Stimulated activated naive B cell treated with anti-CD40 and anti-IgM and Interleukin-4, amounts not matched to agents 10 μg/mL and 1 μg/mL and 100 μg/mL, for 72 hours (primary cell): ENCODE measurements around the gene PSME2.
A peak's percentile ranks its signal among the peaks of the same experiment; 100 is the strongest.
"Not testable (repeated sequence)": the region's sequence is repeated elsewhere in the genome, so short reads cannot be mapped to it uniquely, and the experiment has no call there.

ENCODE experiments used
- ATAC-seq, 2 donors: fragments of 150-1000 bp; cut with Tn5 transposase; replicated peaks; 2 replicates each; pipeline ENCODE4 v1.10.0; 2021; ENCODE audit warnings: moderate library complexity in 1 of 2
- DNase-seq: peaks from one replicate; pipeline ENCODE4 v3.0.0; 2021
- H3K27ac Mint-ChIP-seq: one replicate; pipeline ENCODE4 v1.8.0; 2022; ENCODE audit warnings: mild to moderate bottlenecking, mixed read lengths
- H3K27me3 Mint-ChIP-seq, 2 donors: one replicate each; pipeline ENCODE4 v1.8.0; 2022; ENCODE audit warnings: mixed read lengths in 2 of 2
- H3K36me3 Mint-ChIP-seq, 2 donors: one replicate each; pipeline ENCODE4 v1.8.0; 2022; ENCODE audit warnings: mixed read lengths in 2 of 2, mild to moderate bottlenecking in 1 of 2
- H3K4me1 Mint-ChIP-seq, 2 donors: one replicate each; pipeline ENCODE4 v1.8.0; 2022; ENCODE audit warnings: mixed read lengths in 2 of 2, mild to moderate bottlenecking in 1 of 2
- H3K4me3 Mint-ChIP-seq, 2 donors: one replicate each; pipeline ENCODE4 v1.8.0; 2022; ENCODE audit warnings: mild to moderate bottlenecking in 2 of 2, mixed read lengths in 2 of 2, moderate library complexity in 1 of 2
- H3K9me3 Mint-ChIP-seq, 2 donors: one replicate each; pipeline ENCODE4 v1.8.0; 2022; ENCODE audit warnings: mixed read lengths in 2 of 2, mild to moderate bottlenecking in 1 of 2

PSME2 gene

GRCh38 chr14:24113801-24114531 is 32.4 kb downstream of the PSME2 start:
- no peaks in the 10 kb centered on the region for H3K27me3 Mint-ChIP-seq
- H3K27ac Mint-ChIP-seq: peak overlapping the region; percentile 100
- H3K9me3 Mint-ChIP-seq: no peaks in the 10 kb centered on the region
- DNase-seq: peak; percentile 89
- peak; percentile 56 to 59 for ATAC-seq
- H3K4me3 Mint-ChIP-seq: peak overlapping the region; percentile 97 to 99
- peaks cover 20 to 38% of the 10 kb centered on the region in 2 donors for H3K36me3 Mint-ChIP-seq
- H3K4me1 Mint-ChIP-seq: peaks cover 23 to 25% of the 10 kb centered on the region in 2 donors

- peak overlapping the region; percentile 97 to 99 for H3K4me3 Mint-ChIP-seq
- peak overlapping the region; percentile 100 for H3K27ac Mint-ChIP-seq
- H3K4me1 Mint-ChIP-seq: peaks cover 25 to 29% of the 10 kb centered on the region in 2 donors
- ATAC-seq: no peak
- H3K9me3 Mint-ChIP-seq: no peaks in the 10 kb centered on the region
- no peak for DNase-seq
- H3K27me3 Mint-ChIP-seq: no peaks in the 10 kb centered on the region
- peaks cover 15 to 32% of the 10 kb centered on the region in 2 donors for H3K36me3 Mint-ChIP-seq
Measured at GRCh38 chr14:24113379-24113800, 33.0 kb downstream of the PSME2 start.

DNA sequence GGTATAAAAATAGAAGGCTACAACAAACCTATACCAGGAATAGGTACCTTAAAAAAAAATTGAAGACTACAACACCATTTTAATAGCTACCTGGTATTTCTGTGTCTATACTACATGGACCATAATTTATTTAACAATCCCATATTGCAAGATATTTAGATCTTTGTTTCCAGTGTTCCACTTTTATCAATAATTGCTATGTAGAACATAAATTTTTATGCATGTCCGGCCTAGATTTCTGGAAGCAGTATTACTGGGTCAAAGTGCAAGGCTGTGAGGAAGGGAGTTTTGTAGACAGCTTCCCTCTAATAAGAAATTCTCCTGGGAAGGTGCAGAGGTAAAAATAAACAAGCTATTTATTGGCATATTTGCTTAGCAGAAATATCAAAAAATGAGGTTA is 35.9 kb downstream of the PSME2 start:
- Mint-ChIP-seq H3K4me3 (no peak overlapping the region), H3K27me3 (no peaks in the 10 kb centered on the region), H3K27ac (no peak overlapping the region), H3K4me1 (peaks cover 15 to 20% of the 10 kb centered on the region in 2 donors), H3K9me3 (no peaks in the 10 kb centered on the region), H3K36me3 (peaks cover 5 to 7% of the 10 kb centered on the region in 2 donors)
- ATAC-seq (no peak), DNase-seq (no peak)

GRCh38 chr14:24110060-24110459 is 36.4 kb downstream of the PSME2 start:
- Mint-ChIP-seq H3K36me3 (peaks cover under 1 to 4% of the 10 kb centered on the region in 2 donors), H3K4me3 (no peak overlapping the region), H3K9me3 (no peaks in the 10 kb centered on the region), H3K4me1 (peaks cover 11 to 15% of the 10 kb centered on the region in 2 donors), H3K27me3 (no peaks in the 10 kb centered on the region), H3K27ac (no peak overlapping the region)
- DNase-seq (no peak), ATAC-seq (no peak)

GRCh38 chr14:24108336-24108874 is 38.0 kb downstream of the PSME2 start:
- ATAC-seq (no peak), DNase-seq (no peak)
- H3K27ac Mint-ChIP-seq: peak overlapping the region; percentile 90
- H3K4me3 Mint-ChIP-seq: peak overlapping the region; percentile 8 to 55
- no peaks in the 10 kb centered on the region for H3K27me3 Mint-ChIP-seq
- peaks cover 0 to 4% of the 10 kb centered on the region in 2 donors for H3K9me3 Mint-ChIP-seq
- H3K36me3 Mint-ChIP-seq: peaks cover 1 to 17% of the 10 kb centered on the region in 2 donors
- peaks cover 8 to 15% of the 10 kb centered on the region in 2 donors for H3K4me1 Mint-ChIP-seq

DNA sequence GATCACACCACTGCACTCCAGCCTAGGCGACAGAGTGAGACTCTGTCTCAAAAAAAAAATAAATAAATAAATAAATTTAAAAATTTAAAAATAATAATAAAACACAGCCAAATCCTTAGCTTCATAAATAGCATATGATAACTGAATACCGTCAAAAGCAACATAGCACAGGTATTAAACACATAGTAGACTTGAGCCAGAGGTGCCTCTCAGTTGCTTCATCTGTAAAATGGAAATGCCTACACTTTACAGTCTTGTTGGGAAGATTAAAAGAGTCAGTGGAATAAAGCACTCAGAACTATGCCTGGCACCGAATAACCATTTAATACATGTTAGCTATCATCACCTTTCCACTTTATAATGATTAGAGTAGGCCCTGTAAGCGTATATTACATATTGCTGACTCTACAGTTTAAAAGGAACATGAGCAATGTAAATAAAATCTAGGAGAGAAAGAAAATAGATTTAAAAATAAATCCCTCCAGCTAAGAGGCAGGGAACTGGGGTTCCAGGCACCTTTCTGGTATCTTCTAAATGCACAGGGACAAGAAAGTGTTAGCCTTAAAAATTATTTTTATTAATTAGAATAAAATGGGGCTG is 39.6 kb downstream of the PSME2 start:
- no peak for ATAC-seq
- Mint-ChIP-seq H3K4me3 (no peak overlapping the region), H3K4me1 (peaks cover 8 to 15% of the 10 kb centered on the region in 2 donors), H3K9me3 (peaks cover 0 to 4% of the 10 kb centered on the region in 2 donors), H3K27ac (no peak overlapping the region), H3K36me3 (peaks cover 11 to 29% of the 10 kb centered on the region in 2 donors), H3K27me3 (no peaks in the 10 kb centered on the region)
- no peak for DNase-seq

GRCh38 chr14:24105609-24106239 is 40.7 kb downstream of the PSME2 start:
- Mint-ChIP-seq H3K4me1 (peaks cover 10 to 18% of the 10 kb centered on the region in 2 donors), H3K36me3 (peaks cover 15 to 37% of the 10 kb centered on the region in 2 donors)
- H3K9me3 Mint-ChIP-seq, ATAC-seq, H3K27ac Mint-ChIP-seq, DNase-seq, H3K4me3 Mint-ChIP-seq, H3K27me3 Mint-ChIP-seq: not testable (repeated sequence)

GRCh38 chr14:24103451-24103850 is 43.0 kb downstream of the PSME2 start:
- Mint-ChIP-seq H3K4me1 (peaks cover 9 to 14% of the 10 kb centered on the region in 2 donors), H3K27ac (no peak overlapping the region), H3K4me3 (no peak overlapping the region), H3K36me3 (peaks cover 25 to 50% of the 10 kb centered on the region in 2 donors), H3K27me3 (no peaks in the 10 kb centered on the region), H3K9me3 (peaks cover 0 to 4% of the 10 kb centered on the region in 2 donors)
- DNase-seq (no peak), ATAC-seq (no peak)

DNA sequence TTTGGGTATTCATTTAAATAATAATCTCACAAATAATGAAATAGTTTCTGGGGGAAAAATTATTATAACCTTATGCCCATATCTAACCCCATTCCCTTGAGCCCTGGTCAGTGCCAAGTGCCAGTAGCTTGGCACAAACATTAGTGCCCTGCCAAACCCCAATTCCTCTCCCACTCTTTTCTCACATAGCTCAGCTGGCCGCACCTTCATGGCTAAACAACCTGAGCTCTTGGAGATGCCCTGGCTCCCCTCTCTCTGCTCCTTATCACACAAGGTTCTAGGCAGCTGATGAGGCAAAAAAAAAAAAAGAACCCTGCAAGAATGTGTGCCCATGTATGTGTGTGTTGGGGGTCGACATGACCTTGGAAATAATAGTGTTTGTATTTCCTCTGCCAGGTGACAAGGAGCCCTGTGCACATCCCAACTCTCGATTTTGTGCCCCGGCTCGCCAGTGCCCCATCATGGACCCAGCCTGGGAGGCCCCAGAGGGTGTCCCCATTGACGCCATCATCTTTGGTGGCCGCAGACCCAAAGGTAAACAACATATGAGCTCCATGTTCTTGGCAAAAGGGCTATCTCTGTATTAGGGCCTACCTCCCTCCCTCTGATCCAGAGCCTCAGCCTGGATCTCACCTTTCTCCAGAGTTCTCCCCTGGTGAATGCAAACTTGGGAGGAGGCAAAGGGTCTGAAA is 43.9 kb downstream of the PSME2 start:
- peaks cover 0 to 4% of the 10 kb centered on the region in 2 donors for H3K9me3 Mint-ChIP-seq
- no peak overlapping the region for H3K4me3 Mint-ChIP-seq
- H3K4me1 Mint-ChIP-seq: peaks cover 9 to 12% of the 10 kb centered on the region in 2 donors
- H3K27me3 Mint-ChIP-seq: no peaks in the 10 kb centered on the region
- DNase-seq (no peak), ATAC-seq (no peak)
- H3K36me3 Mint-ChIP-seq: peaks cover 29 to 54% of the 10 kb centered on the region in 2 donors
- no peak overlapping the region for H3K27ac Mint-ChIP-seq

GRCh38 chr14:24100982-24101494 is 45.4 kb downstream of the PSME2 start:
- Mint-ChIP-seq H3K36me3 (peaks cover 35 to 62% of the 10 kb centered on the region in 2 donors), H3K27me3 (no peaks in the 10 kb centered on the region), H3K9me3 (peaks cover 0 to 4% of the 10 kb centered on the region in 2 donors), H3K27ac (peak overlapping the region; percentile 78), H3K4me1 (peaks cover 13 to 17% of the 10 kb centered on the region in 2 donors), H3K4me3 (no peak overlapping the region)
- ATAC-seq: no peak
- DNase-seq: no peak

- peaks cover 15 to 20% of the 10 kb centered on the region in 2 donors for H3K4me1 Mint-ChIP-seq
- peaks cover 37 to 66% of the 10 kb centered on the region in 2 donors for H3K36me3 Mint-ChIP-seq
- peak overlapping the region; percentile 78 for H3K27ac Mint-ChIP-seq
- no peaks in the 10 kb centered on the region for H3K27me3 Mint-ChIP-seq
- H3K4me3 Mint-ChIP-seq: no peak overlapping the region
- DNase-seq: no peak
- H3K9me3 Mint-ChIP-seq: peaks cover 0 to 4% of the 10 kb centered on the region in 2 donors
- no peak for ATAC-seq
Measured at GRCh38 chr14:24100197-24100981, 46.0 kb downstream of the PSME2 start.

- Mint-ChIP-seq H3K36me3 (peaks cover 39 to 67% of the 10 kb centered on the region in 2 donors), H3K4me3 (no peak overlapping the region), H3K27ac (peak overlapping the region; percentile 81), H3K4me1 (peaks cover 17 to 30% of the 10 kb centered on the region in 2 donors), H3K9me3 (no peaks in the 10 kb centered on the region), H3K27me3 (no peaks in the 10 kb centered on the region)
- DNase-seq (no peak), ATAC-seq (no peak)
Measured at GRCh38 chr14:24098927-24099813, 47.2 kb downstream of the PSME2 start.
